Activated naive CD4-positive, alpha-beta T cell (primary cell): Measurements from ENCODE around the gene CPB2.

Source experiments
- DNase-seq, 4 experiments: peaks; one replicate each; lab custom pipeline; 2025; lab: John Stamatoyannopoulos, UW

The CPB2 gene

DNA sequence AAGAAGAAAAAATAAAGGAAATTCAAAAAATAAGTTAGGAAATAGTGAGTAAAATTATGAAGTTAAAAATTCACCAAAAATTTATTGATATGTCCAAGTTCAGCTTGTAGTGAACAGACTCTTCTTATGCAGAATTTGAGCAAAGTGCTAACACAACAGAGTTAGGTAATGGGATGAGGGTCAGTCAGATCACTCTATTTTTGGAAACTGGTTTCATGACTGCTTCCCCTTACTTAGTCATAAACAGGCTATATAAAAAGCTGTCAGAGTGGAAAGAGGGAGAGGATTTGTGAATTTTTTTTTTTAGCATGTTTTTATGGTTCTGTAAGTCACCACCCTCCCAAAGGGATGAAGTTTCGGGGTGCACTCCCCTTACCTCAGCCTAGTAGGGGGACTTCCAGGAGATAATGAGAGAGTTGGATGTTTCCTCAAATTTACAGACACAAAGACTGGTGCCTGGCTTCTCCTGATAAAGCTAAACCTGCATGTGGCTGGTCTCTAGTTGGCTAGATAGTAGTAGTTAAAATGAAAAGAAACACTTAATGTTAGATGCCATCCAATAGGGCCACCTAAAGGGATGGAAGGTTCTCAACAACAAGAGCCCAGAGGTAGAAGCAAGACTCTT, 4.5 kb downstream of the CPB2 start:
- no peak for DNase-seq

DNA sequence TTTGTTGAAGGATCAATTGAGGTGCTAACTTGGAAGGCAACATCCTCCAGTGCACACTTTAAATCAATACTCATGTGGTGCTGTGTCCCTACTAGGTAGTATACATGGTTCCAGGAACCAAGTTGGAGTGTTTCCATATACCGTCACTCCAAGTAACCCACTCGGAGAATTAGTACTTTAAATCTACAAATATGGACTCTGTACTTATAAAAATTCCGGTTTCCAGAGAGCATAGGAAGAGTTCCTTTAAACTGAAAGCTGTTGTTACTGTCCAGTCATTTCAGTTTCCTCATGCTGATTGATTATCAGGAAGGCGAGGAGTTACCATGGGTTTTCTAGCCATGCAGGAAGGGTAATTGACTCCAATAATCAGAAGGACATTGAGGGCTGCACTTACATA, 7.2 kb downstream of the CPB2 start:
- no peak for DNase-seq

DNA sequence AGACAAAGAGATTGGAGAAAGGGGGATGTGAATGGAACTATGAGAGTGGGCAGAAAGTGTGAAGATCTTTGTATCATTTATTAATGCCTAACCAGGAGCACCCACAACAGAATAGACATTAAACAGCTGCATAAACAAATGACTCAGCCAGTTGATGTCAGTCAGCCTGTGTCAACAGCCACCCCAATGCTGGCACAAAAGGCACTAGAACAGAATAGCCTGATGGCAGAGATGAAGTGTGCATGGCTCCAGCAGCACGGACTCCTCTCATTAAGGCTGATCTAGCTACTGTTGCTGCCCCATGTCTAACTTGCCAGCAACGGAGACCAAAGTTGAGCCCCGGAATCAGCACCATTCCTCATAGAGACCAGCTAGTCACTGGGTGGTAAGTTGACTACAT, 7.8 kb downstream of the CPB2 start:
- no peak for DNase-seq

DNA sequence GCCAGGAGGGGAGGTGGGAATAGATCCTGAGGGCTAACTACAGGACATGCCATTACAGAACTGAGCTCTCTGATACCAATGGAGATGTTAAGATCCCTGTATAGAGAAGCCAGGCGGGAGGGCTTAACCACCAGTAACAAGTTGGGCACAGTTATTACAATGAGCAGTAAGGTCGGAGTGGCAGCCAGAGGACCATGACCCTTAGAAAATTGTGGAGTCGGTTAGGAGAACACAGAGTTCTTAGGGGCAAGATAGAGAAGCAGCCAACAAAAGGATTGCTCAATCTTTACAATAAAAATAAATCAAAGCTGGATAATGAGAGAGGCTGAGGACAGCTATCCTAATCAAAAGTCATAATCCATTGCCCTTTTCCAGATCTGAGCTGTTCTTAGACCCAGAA, 10.4 kb downstream of the CPB2 start:
- no peak for DNase-seq

DNA sequence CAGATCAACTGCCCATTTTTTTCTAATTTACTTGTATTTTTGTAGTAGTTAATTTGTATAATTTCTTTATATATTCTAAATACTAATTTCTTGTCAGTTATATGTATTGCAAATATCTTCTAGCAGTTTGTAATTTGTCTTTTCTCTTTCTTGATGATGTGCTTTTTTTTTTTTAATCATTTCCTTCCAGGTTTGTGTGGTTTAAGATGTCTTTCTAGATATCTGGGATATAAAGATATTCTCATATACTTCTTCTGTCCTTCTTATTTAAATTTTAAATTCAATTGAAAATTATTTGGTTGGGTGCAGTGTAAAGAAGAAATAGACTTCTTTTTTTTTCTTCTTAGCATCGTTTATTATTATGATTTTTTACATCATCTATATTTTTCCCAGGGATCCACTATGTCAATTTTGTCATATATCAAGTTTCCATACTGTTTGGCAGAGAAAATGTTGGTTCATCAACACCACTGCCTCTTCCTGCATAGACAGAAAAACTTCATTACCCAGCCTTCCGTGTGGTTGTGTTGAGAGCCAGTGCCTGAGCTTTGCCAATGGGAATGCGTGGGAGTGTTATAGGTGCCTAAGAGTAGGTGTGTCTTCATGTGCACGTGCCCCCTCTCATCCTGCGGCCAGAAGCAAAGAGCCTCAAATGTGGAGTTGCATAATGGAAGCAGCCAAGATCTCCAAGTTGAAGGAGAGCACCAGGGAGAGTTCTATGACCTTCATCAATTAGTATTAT, 15.8 kb downstream of the CPB2 start:
- DNase-seq: no peak

DNA sequence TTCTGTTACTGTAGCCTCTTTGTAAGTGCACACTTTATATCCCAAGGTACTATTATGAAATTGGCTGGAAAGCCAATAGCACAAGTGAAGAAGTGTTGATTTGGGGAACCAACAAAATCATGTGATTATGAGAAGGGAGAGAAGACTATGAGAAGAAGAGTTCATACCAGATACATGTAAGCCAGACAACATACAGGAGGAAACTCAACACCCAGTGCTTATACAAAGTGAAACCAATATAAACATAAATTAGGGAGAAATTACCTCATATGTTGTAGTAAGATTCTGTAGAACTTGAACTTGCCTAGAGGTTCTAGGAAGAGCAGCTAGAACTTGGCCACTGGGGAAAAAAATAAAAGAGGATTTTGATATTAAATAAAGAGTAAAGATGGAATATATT, 17.4 kb downstream of the CPB2 start:
- no peak for DNase-seq

DNA sequence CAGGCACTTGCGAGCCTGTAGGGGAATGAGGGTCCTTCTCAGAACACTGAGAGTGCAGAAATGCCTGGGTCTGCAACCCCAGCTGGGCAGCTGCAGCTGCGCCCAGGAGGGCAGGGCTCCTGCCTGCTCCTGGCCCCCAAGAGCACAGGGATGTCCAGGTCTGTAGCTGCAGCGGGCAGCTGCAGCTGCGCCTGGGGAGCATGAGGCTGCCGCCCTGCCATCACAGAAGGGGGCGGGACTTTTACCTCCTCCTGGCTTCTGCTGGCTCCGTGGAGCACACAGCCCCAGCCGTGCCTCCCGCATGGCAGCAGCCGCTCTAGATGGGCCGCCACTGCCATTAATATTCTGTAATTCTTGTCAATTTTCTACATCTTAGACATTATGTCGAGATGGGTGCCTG, 17.8 kb downstream of the CPB2 start:
- no peak for DNase-seq

DNA sequence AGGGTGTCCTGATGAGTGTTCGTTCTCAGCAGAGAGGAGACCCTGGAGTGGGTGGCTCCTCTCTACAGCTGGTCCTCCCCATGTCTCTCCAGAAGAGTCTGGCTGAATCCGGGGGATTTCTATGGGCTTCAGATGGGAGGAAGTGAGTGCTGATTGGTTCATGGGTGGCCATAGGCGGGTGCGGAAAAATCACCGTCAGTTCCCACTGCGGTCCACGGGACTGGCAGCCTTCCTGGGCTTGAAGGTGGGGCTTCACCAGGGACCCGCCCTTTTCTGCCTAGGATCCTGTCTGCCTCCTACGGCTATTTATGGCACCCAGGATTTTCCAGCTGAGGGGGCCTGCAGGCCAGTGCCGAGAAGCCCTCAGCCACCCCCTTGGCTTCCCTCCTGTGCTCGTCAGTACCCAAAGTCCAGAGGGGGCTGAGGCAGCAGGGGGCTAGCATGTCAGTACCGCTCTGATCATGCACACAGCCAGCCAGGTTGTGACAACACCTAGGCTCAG, 18.4 kb downstream of the CPB2 start:
- no peak for DNase-seq

DNA sequence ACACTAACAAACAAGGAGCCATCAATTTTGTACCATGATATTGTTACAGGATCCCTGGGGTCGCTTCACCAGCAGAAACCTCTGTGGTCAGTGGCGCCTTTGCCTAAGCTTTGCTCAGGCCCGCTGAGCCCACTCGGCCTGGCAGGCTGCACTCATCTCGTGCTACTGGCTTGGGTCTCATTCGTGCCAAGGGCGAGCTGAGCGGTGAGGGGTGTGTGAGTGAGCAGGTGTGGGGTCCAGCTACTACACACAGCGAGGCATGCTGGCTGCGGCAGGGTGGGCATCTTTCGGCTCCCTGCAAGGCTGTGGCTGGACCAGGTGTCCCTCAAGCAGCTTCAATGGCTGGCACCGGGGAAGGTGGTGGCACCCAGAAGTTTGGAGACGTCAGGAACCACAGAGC, 19.1 kb downstream of the CPB2 start:
- no peak for DNase-seq

DNA sequence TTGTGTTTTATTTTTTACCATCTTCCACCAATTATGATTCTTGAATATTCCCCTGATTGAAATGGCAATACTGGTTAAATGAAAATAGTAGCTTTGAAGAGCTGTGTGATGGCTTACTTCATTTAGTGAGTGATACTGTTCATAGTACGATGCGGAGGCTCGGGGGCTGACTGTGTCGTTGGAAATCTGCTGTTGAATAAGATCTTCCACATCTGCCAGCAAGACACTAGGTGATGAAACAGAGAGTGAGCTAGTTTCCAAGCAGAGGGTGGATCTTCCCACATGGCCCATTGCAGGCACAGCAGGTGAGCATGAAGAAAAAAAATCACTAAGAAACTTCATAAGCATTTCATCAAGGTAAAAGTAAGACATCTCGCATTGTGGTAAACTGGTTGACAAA, 22.5 kb downstream of the CPB2 start:
- no peak for DNase-seq

DNA sequence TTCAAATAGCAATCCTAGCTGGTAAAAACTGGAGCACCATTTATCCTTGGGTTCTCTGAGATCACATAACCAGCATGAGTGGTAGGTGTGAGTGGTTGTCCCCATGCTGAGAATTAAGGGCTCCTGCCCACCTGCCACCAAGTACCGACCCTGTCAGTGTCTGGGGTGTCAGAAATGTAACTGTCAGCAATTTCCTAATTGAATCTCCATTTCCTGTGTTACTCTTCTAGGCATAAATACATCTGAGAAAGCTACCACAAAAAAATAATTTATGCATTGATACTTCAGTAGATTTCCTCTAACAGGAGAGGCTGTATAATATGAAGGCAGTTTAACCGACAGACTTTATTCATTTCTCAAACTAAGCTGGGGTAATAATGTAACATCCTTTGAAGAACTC, 25.1 kb downstream of the CPB2 start:
- DNase-seq: no peak

DNA sequence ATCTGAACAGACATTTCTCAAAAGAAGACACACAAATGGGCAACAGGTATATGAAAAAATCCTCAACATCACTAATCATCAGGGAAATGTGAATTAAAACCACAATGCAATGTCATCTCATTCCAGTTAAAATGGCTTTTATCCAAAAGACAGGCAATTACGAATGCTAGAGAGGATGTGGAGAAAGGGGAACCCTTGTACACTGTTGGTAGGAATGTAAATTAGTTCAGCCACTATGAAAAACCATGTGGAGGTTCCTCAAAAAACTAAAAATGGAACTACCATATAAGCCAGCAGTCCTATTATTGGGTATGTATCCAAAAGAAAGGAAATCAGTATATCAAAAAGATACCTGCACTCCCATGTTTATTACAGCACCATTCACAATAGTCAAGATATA, 27.6 kb downstream of the CPB2 start:
- no peak for DNase-seq

DNA sequence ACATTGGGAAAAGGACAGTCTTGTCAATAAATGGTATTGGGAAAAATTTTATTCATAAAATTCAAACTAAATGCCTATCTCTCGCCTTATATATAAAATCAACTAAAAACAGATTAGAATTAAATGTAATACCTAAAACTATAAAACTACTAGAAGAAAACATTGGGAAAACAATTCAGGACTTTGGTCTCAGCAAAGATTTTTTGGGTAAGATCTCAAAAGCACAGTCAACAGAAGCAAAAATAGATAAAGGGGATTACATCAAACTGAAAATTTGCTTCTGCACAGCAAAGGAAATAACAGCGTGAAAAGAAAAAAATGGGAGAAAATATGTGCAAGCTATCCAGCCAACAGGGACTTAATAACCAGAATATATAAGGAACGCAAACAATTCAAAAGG, 28.0 kb downstream of the CPB2 start:
- no peak for DNase-seq

DNA sequence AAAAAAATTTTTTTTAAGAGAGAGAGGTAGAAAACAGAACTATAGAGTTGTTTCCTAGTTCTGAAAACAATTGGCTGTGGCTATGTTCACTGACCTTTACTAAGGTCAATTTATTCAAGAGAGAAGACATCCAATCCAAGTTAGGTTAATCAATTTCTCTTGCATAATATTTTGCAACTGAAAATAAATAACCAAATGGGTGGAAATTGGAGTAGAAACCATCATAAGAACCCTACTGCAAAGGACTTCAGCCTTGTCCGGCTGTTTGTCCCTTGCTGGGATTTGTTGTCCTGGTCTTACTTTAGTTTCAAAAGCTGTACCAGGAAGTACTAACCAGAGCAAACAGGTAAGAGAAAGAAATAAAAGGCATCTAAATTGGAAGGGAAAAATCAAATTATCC, 29.0 kb downstream of the CPB2 start:
- DNase-seq: no peak

DNA sequence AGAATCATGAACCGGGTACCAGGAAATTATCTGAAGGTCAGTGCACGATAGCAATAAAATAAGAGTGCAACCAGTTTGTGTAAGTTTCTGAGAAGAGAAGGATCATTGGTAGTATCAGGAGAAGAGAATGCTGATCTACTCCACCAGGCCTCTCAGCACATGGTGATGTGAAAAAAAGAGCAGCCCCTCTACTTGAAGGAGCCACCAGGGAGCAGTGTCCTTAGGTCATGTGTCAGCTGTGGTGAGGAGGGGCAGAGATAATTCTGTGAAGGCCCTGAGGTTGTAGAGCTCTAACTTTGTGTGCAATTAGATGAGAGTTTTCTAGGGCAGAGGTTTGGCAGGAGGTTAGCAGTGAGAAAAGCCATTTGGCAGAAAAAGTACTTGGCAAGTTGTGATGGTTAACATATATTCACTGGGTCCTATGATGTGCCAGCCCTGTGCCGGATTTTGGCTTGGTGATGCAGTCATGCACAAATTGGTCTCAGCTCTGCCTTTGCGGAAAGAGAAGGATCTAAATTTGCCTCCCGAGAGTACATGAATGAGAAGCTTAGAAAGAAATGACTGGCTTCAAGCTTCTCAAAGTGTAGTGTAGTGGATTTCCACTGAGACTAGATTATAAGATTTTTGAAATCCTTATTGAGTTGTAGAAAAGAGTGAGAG, 33.1 kb downstream of the CPB2 start:
- no peak for DNase-seq

DNA sequence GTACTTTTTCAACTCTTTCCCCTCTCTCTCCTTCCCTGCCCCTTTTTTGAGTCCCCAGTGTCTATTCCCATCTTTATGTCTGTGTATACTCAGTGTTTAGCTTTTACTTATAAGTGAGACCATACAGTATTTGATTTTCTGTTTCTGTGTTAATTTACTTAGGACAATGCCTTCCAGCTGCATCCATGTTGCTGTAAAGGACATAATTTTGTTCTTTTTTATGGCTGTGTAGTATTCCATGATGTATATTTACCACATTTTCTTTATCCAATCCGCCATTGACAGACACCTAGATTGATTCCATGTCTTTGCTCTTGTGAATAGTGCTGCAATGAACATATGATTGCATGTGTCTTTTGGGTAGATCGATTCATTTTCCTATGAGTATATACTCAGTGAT, 41.5 kb downstream of the CPB2 start:
- no peak for DNase-seq

DNA sequence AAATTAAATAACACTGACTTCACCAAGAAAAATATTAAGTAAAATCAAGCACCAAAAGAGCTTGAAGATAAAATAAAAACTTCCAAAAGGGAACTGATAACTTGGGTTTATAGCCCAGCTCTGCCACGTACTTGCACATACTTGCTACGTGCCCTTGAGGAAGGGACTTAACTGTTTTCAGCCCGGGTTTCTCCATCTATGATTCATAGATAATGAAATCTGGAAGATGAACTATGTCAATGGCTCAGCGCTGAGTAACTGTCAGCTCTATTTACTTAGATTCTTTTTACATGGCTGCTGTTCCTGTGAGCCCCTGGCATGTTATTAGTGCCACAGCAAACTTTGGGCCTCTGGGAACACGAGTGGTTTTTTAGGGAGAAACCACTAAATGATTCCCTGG, 42.6 kb downstream of the CPB2 start:
- no peak for DNase-seq

DNA sequence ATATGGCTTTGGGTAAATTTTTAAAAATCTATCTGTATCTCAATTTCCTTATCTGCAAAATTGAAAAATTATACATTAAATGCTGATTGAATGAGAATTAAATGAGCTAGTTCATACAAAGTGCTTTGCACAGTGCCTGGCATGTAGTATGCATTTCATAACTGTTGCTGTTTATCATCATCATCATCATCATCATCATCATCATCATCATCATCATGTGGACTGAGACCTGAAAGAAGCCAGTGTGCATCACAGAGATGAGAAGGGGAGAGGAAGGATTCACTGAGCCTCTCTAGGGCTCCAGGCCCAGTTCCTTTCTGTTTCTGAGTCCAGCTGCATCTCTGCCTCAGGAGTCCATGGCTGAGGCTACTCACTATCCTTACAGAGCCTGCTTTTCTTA, 45.4 kb downstream of the CPB2 start:
- no peak for DNase-seq

DNA sequence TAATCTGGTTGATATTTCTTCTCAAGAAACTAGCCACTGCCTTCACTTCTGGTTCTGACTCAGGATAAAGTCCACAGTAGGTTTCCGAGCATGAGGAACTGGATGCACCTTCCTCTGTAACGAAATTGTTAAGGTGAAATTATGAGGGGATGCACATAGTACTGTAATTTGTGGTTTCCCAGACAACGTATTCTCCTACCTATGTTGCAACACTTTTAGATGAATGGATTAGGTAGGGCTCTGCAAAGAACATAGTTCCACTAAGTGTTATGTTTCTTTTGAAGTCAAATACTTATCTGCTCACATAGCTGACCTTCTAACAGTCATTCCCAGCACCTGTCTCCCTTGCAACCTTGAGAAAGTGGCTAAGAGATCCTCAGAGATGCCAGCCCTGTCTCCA, 46.6 kb downstream of the CPB2 start:
- DNase-seq: no peak

DNA sequence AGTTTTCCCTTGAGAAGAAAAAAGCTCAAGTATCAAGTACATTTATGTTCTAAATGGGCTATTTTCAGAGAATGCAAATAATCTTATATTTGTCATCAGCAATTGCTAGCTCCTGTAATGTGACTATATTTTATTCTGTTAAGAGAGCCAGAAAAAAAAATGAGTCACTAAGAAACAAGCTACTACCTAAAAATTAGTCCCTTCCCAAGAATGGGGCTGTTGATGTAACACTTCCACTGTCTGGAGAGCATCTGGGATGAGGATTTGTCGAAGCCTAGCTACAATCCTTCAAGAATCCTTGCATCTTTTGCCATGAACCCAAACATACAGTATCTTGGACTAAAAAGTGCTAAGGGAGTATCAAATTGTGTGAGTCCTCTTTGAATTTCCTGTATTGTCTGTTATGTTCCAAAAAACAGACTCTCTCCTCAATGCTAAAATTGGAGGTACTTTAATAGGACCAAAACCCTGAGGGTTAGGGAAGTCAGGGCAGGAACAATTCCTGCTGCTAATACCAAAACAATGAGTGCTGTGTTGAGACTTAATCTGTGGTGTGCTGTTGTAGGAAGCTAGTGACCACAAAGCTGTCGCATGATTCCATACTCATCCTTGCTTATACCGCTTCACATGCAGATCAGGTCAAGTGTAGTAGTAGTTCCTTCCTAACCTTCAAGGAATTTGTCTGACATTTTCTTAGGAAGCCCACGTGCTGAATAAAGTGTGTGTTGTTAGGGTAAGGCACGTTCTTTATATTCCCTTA, 47.4 kb downstream of the CPB2 start:
- no peak for DNase-seq

DNA sequence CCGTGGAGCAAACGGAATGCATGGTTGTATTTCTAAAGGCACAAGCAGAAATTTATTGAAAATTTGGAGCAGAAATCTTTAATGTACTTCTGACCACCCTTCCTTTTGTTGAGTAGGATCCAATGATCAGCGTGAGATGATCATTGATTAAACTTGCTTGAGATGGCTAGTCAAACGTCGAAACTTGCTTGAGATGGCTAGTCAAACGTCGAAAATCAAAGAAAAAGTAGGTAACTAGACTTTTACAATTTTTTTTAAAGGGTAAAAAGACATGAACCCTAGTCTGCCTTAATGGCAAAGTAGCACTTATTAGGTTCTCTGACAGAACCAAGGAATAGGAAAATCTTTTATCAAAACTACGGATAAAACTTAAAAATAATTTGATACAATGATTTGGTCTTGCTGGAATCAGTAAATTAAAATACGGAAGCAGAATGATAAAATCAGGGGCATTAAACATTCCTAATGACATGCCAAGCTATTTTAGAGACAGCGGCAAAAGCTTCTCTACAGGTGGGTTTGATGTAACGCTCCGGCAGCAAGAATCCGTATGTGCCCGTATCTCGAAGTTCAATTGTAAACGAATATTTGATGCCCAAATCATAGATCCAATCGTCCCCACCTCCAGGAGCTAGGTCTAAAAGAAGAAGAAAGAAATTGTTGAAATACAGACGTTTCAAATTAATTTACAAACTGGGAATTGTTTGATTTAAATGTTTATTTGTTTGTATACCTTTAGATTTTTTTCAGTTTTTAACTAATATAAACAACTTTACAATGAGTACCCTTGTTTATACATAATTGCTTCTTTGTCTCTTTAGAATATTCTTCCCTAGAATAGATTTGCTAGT, 51.4 kb downstream of the CPB2 start:
- no peak for DNase-seq
